OCI-LY1 (cell line): Measurements from ENCODE around the gene MTRFR.

Experiments used
- H2AFZ ChIP-seq: fragments of 200-600 bp; sonication (generic), shearing (Covaris generic); 2 replicates; pipeline ENCODE4 v1.6.0; 2014; ENCODE audit warnings: antibody characterized with exemption, mild to moderate bottlenecking, low read length
- H3F3A ChIP-seq: fragments of 200-600 bp; sonication (generic), shearing (Covaris generic); 2 replicates; pipeline ENCODE4 v1.6.0; 2014; ENCODE audit warnings: mild to moderate bottlenecking, antibody characterized with exemption, low read length, moderate library complexity; ENCODE audit not compliant: insufficient read depth
- H3K27ac ChIP-seq: fragments of 200-600 bp; sonication (generic); 2 replicates; pipeline ENCODE4 v1.5.1; 2014; ENCODE audit warnings: low read length, mixed run types, mild to moderate bottlenecking, low read depth; ENCODE audit not compliant: poor library complexity, severe bottlenecking
- H3K27me3 ChIP-seq: fragments of 200-600 bp; sonication (generic); 2 replicates; pipeline ENCODE4 v1.6.0; 2014; ENCODE audit warnings: antibody characterized with exemption, mild to moderate bottlenecking, low read length, moderate library complexity; ENCODE audit not compliant: insufficient read depth
- H3K36me3 ChIP-seq: fragments of 200-600 bp; sonication (generic); 2 replicates; pipeline ENCODE4 v1.6.1; 2014; ENCODE audit warnings: mild to moderate bottlenecking, antibody characterized with exemption, low read length, moderate library complexity, mixed read lengths; ENCODE audit not compliant: insufficient read depth
- H3K4me1 ChIP-seq: fragments of 200-600 bp; sonication (generic); 2 replicates; pipeline ENCODE4 v1.5.1; 2014; ENCODE audit warnings: mild to moderate bottlenecking, low read length, moderate library complexity; ENCODE audit not compliant: insufficient read depth, severe bottlenecking
- H3K4me2 ChIP-seq: fragments of 200-600 bp; sonication (generic), shearing (Covaris generic); 2 replicates; pipeline ENCODE4 v1.6.1; 2014; ENCODE audit warnings: low read length
- H3K4me3 ChIP-seq: fragments of 200-600 bp; sonication (generic); 2 replicates; pipeline ENCODE4 v1.5.1; 2014; ENCODE audit warnings: low read length, low read depth, mild to moderate bottlenecking, mixed read lengths; ENCODE audit not compliant: poor library complexity, severe bottlenecking
- H3K79me2 ChIP-seq: fragments of 200-600 bp; shearing (Covaris generic); 2 replicates; pipeline ENCODE4 v1.6.1; 2016; ENCODE audit warnings: mixed run types, low read length, mixed read lengths; ENCODE audit not compliant: insufficient read depth
- H3K9ac ChIP-seq: fragments of 200-600 bp; sonication (generic), shearing (Covaris generic); 2 replicates; pipeline ENCODE4 v1.6.1; 2014; ENCODE audit warnings: mild to moderate bottlenecking, low read length, mixed read lengths
- H3K9me2 ChIP-seq: fragments of 200-600 bp; sonication (generic), shearing (Covaris generic); 2 replicates; pipeline ENCODE4 v1.6.1; 2014; ENCODE audit warnings: low read depth, mild to moderate bottlenecking, low read length, mixed read lengths
- H3K9me3 ChIP-seq: fragments of 200-600 bp; shearing (Covaris generic); 2 replicates; pipeline ENCODE4 v1.6.1; 2014; ENCODE audit warnings: low read length, mixed read lengths
- H4K20me1 ChIP-seq: fragments of 200-600 bp; sonication (generic), shearing (Covaris generic); 2 replicates; pipeline ENCODE4 v1.6.0; 2016; ENCODE audit warnings: mild to moderate bottlenecking, low read length; ENCODE audit not compliant: insufficient read depth
- EZH2 ChIP-seq: fragments of 200-600 bp; sonication (generic), shearing (Covaris generic); IDR thresholded peaks from 2 replicates; pipeline ENCODE4 v1.8.0; 2017; ENCODE audit warnings: borderline replicate concordance, mixed run types, mild to moderate bottlenecking, antibody characterized with exemption, low read length, moderate library complexity, mixed read lengths
- TF ChIP-seq, protein P1 (sequence below): fragments of 200-600 bp; sonication (generic), shearing (Covaris generic); IDR thresholded peaks from 2 replicates; pipeline ENCODE4 v1.5.1; 2017; ENCODE audit warnings: mild to moderate bottlenecking, antibody characterized with exemption, low read length, moderate library complexity, mixed read lengths

Gene MTRFR

DNA sequence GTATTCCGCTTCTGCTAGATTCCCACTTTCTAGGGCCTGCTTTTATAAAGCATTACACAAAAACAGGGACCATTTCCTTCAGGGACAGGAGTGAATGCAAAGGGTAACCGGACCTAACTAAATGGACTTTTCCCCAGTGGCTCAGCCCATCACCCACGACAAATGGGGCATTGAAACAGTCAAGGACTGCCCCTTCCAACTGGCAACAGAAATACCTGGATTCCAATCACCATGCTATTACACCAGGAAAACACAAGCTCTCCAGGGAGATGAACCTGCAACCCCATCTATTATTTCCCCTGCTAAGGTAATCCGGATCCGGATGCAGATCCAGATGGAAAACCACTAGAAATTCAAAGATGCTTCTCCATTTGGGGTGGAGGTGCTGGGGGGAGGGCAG, 1.3 kb upstream of the MTRFR start:
- no peaks in the 10 kb centered on the region for H3K27me3 ChIP-seq
- no peak for TF ChIP-seq EZH2
- TF ChIP-seq, protein P1, sequence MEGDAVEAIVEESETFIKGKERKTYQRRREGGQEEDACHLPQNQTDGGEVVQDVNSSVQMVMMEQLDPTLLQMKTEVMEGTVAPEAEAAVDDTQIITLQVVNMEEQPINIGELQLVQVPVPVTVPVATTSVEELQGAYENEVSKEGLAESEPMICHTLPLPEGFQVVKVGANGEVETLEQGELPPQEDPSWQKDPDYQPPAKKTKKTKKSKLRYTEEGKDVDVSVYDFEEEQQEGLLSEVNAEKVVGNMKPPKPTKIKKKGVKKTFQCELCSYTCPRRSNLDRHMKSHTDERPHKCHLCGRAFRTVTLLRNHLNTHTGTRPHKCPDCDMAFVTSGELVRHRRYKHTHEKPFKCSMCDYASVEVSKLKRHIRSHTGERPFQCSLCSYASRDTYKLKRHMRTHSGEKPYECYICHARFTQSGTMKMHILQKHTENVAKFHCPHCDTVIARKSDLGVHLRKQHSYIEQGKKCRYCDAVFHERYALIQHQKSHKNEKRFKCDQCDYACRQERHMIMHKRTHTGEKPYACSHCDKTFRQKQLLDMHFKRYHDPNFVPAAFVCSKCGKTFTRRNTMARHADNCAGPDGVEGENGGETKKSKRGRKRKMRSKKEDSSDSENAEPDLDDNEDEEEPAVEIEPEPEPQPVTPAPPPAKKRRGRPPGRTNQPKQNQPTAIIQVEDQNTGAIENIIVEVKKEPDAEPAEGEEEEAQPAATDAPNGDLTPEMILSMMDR = no peak
- peaks cover 68% of the 10 kb centered on the region for H3K4me1 ChIP-seq
- peaks cover 75% of the 10 kb centered on the region for H3K79me2 ChIP-seq
- H4K20me1 ChIP-seq = no peaks in the 10 kb centered on the region
- H3K27ac ChIP-seq = peak overlapping the region; percentile 67
- H2AFZ ChIP-seq = no peak overlapping the region
- H3K4me3 ChIP-seq = peak overlapping the region; percentile 88
- peak overlapping the region; percentile 94 for H3K4me2 ChIP-seq
- peaks cover 50% of the 10 kb centered on the region for H3K36me3 ChIP-seq
- H3K9me2 ChIP-seq = no peaks in the 10 kb centered on the region
- 0 out of 2 replicates have a peak, but pooled peaks cover under 1% of the 10 kb centered on the region for H3F3A ChIP-seq
- H3K9ac ChIP-seq = peak overlapping the region; percentile 81
- H3K9me3 ChIP-seq = no peaks in the 10 kb centered on the region

DNA sequence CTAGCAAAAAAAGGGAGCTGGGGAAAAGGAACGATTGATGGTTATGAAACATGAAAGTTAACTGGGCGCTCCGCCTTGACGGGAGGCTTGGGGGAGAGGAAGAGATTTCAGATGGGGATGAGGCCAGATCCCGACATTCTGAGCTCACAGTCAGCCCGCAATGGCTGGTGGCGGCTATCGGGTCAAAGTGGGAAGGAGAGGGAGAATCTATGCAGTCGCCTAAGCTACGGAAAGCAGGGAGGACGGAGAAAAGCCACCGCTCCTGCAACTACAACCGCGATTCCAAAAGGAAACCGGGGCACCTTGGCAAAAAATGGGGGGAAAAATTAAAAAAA, 797 bp upstream of the MTRFR start:
- no peaks in the 10 kb centered on the region for H4K20me1 ChIP-seq
- H3K79me2 ChIP-seq = peaks cover 70% of the 10 kb centered on the region
- TF ChIP-seq, protein P1 = no peak
- no peak for TF ChIP-seq EZH2

DNA sequence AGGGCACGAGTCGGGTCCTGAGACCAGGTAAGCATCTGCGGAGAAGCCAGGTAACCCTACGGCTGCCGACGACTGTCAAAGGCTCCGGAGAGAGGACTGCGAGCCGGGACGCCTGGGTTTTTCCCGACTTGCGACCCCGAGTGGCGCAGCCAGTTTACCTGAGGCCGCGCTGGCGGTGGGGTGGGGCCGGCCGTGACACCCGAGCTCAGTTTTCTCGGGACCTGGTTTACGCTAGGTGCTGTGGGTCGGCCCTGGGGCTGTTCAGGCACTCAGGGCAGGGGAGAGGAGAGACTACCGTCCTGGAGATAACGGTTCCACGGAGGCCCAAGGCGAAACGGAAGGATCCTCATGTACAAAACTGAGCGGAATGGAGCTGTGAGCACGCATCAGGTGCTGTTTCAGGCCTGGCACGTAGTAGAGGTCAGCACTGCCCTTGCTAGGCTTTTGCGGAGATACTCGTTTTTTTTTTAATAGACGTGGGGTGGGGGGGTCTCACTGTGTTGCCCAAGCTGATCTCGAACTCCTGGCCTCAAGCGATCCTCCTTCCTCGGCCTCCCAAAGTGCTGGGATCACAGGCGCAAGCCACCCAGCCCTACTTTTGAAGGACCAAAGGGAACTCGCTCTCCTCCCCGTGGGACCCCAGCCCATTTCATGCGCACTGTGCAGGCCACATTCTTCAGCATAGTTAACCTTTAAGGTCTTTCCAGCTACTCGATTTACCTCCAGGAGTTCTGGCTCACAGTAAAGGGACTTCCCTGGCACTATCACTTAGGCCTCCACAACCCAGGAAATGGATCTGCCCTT, 471 bp downstream of the MTRFR start:
- Histone ChIP-seq H3K9me2 (no peaks in the 10 kb centered on the region), H3K27ac (peak overlapping the region; percentile 75), H3K27me3 (no peaks in the 10 kb centered on the region), H3K79me2 (peaks cover 65% of the 10 kb centered on the region), H3K4me2 (peak overlapping the region; percentile 75), H3K4me1 (peaks cover 67% of the 10 kb centered on the region), H3K36me3 (peaks cover 46% of the 10 kb centered on the region), H3K4me3 (peak overlapping the region; percentile 88), H4K20me1 (no peaks in the 10 kb centered on the region), H3F3A (peaks cover 6% of the 10 kb centered on the region; the same call in 1 of the 2 replicates), H3K9ac (peak overlapping the region; percentile 90), H2AFZ (no peak overlapping the region), H3K9me3 (no peaks in the 10 kb centered on the region)
- TF ChIP-seq, protein P1 = no peak
- no peak for TF ChIP-seq EZH2

More for the DNA sequence above, 797 bp upstream of the MTRFR start:
- Histone ChIP-seq H3K4me1 (peaks cover 72% of the 10 kb centered on the region), H3K9me2 (no peaks in the 10 kb centered on the region), H3F3A (peaks cover 4% of the 10 kb centered on the region; the same call in 1 of the 2 replicates), H3K36me3 (peaks cover 46% of the 10 kb centered on the region), H3K27me3 (no peaks in the 10 kb centered on the region), H3K9me3 (no peaks in the 10 kb centered on the region), H2AFZ (no peak overlapping the region), H3K4me2 (peak overlapping the region; percentile 94), H3K9ac (peak overlapping the region; percentile 81), H3K27ac (peak overlapping the region; percentile 67), H3K4me3 (peak overlapping the region; percentile 88)
